Measurements from ENCODE around the gene PFN3.

Gene PFN3

DNA sequence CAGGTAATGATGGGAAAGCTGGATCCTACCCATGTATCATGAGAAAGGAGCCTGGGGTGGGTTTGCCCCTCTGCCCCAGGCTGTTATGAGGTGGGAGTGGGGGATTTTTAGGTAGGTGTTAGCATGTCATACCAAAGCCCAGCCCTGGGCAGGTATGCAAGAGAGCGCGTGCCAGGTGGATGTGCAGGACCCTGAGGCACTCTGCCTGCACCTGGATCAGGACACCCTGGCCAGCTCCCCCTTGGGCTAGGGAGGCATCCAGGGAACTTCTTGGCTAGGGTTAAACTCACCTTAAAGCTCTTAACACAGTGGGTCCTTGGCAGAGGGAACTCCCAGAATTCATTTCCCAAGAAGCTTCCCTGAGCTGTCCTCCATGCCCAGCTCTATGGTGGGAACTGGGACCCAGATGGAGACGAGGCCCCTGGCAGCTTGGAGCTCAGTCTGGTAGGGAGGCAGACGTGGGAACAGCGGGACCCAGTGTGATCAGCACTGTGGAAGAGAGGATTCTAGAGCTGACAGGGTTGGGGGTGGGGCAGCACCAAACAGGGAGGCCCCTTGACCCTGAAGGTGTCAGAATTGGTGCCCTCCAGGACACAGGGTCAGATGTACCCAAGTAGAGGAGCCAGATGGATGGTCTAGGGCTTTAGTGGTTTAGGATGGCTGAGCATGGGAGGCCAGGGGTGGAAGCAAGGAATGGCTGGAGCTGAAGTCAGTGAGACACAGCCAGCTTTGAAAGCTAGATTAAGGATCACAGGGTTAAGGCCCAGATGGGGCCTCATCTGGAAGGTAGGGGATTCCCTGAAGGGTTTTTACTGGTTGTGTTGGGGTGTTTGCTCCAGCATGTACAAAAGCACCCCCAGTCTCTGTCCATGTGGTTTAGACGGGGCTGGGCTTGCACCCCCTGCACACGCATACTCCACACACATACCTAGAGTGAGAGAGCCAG lies 43.9 kb upstream of the PFN3 start:
- Histone ChIP-seq H3K4me1 (ENCODE audit: control insufficient read depth, insufficient read depth, low read length) (peaks cover 21% of the 10 kb centered on the region), H3K27me3 (ENCODE audit: control insufficient read depth in 1 of 2, insufficient read depth in 2 of 2, low read length in 2 of 2) (peaks cover 5 to 16% of the 10 kb centered on the region in 2 donors), H3K9ac (ENCODE audit: low read length in 2 of 2) (no peak overlapping the region), H3K4me3 (ENCODE audit: low read length in 2 of 2) (no peak overlapping the region), H3K36me3 (ENCODE audit: control insufficient read depth in 2 of 2, insufficient read depth in 2 of 2, low read length in 2 of 2) (peaks cover 0 to 2% of the 10 kb centered on the region in 2 donors), H3K27ac (ENCODE audit: low read length) (no peak overlapping the region), H3K9me3 (ENCODE audit: control insufficient read depth in 2 of 2, low read length in 2 of 2) (no peaks in the 10 kb centered on the region)

DNA sequence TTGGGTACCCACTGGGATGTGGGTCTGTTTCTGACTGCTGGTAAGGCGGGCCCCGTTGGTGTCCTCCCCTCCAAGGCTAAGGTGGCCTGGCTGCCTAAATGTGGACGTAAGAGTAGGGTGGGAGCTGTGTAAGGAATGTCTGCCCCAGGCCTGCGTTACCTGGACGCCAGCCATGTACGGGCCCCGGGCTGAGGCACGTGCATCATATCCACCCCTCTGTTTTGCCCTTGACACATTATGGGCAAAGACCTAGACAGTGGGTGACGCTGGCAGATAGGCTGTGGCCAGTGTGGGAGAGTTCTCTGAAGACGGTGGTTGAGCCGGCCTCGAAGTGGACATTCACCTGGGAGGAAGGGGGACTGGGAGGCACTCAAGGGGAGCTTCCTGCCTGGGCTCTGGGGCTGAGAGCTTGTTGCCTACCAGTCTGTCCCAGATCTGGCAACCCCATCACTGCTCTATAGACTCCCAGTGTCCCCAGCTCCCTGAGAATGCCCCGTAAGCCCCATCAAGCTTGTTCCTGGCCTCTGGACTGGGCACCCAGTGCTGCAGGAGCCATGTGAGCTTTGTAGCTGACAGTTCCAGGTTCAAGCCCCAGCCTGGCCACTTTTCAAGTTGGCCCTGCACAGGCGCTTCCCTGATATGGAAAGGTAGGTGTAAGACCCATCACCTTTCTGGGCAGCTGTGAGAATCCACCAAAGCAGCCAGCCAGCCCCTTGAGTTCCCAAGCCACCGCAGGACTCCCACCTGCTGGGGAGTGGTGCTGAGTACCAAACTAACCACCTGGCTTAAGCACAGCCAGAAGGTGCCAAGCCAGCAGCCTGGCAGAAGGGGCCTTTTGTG lies 42.9 kb upstream of the PFN3 start:
- H3K4me3 ChIP-seq (ENCODE audit: low read length in 2 of 2) = no peak overlapping the region

DNA sequence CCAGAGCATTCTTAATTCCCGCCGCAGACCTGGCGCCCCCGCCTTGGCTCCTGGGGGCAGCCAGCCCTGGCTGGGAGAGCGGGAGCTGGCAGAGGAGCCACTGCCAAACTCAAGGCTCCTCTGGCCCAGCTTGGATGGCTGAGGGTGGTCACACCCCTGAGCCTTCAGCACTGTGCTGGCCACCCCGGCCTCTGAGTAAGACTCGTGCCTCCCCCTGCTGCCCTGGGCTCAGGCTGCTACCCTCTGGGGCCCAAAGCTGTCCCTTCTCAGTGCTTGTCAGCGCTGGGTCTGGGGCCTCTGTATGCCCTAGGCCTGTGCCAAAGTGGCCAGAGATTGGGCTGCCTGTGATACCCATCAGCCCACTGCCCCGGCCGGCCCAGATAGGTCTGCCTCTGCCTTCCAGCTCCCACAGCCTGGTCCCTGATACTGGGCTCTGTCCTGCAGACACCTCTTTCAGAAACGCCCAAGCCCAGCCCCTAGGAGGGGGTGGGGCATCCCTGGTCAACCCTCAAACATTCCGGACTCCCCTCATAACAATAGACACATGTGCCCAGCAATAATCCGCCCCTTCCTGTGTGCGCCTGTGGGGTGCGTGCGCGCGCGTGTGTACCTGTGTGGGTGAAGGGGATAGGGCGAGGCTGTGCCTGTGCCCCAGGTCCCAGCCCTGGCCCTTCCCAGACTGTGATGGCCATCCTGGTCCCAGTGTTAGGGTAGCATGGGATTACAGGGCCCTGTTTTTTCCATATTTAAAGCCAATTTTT lies 41.8 kb upstream of the PFN3 start:
- no peak overlapping the region for H3K4me3 ChIP-seq (ENCODE audit: low read length in 2 of 2)
- H3K27ac ChIP-seq (ENCODE audit: low read length) = no peak overlapping the region
- H3K4me1 ChIP-seq (ENCODE audit: control insufficient read depth, insufficient read depth, low read length) = peaks cover 12% of the 10 kb centered on the region
- H3K36me3 ChIP-seq (ENCODE audit: control insufficient read depth in 2 of 2, insufficient read depth in 2 of 2, low read length in 2 of 2) = peaks cover 0 to 12% of the 10 kb centered on the region in 2 donors
- no peaks in the 10 kb centered on the region for H3K9me3 ChIP-seq (ENCODE audit: control insufficient read depth in 2 of 2, low read length in 2 of 2)
- H3K27me3 ChIP-seq (ENCODE audit: control insufficient read depth in 1 of 2, insufficient read depth in 2 of 2, low read length in 2 of 2) = no peaks in the 10 kb centered on the region
- no peak overlapping the region for H3K9ac ChIP-seq (ENCODE audit: low read length in 2 of 2)

More for the DNA sequence above, 42.9 kb upstream of the PFN3 start:
- peaks cover 21% of the 10 kb centered on the region for H3K4me1 ChIP-seq (ENCODE audit: control insufficient read depth, insufficient read depth, low read length)
- peaks cover 0 to 5% of the 10 kb centered on the region in 2 donors for H3K36me3 ChIP-seq (ENCODE audit: control insufficient read depth in 2 of 2, insufficient read depth in 2 of 2, low read length in 2 of 2)
- H3K27ac ChIP-seq (ENCODE audit: low read length) = no peak overlapping the region
- H3K9ac ChIP-seq (ENCODE audit: low read length in 2 of 2) = no peak overlapping the region
- H3K9me3 ChIP-seq (ENCODE audit: control insufficient read depth in 2 of 2, low read length in 2 of 2) = no peaks in the 10 kb centered on the region
- peaks cover 3 to 8% of the 10 kb centered on the region in 2 donors for H3K27me3 ChIP-seq (ENCODE audit: control insufficient read depth in 1 of 2, insufficient read depth in 2 of 2, low read length in 2 of 2)

DNA sequence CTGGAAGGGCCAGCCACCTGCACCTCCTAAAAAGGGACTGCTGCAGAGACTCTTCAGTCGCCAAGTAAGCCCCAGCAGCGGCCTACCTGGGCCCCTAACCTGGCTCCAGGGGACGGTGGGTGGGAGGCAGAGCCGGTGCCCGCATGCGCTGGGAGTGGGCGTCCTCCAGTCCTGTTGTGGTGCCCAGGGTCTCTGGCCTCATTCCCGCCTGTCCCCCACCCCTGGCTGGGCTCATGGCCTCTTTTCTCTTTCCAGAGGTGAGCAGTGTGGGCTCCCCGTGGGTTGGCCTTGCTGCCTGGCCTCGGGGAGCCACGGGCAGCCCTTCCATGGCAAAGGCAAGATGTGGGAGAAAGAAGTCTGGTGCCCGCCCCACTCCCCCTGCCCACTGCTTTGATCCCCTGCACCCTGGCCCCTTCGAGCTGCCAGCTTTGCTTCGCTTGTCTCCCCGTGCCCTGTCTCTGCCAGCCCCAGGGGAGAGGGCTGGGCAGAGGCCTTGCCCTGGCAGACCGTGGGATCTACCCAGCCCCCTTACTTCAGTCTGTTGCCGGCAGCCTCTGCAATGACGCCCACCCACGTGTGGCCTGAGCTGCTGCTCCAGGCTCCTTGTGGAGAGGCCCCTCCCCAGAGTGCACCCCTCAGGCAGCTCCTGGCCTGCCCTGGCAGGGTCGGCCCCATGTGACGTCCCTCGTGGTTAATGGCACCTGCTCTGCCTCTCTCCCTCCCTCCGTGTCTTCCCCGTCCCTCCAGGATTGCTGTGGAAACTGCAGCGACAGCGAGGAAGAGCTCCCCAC lies 40.7 kb upstream of the PFN3 start:
- H3K27ac ChIP-seq (ENCODE audit: low read length) = no peak overlapping the region
- no peaks in the 10 kb centered on the region for H3K9me3 ChIP-seq (ENCODE audit: control insufficient read depth in 2 of 2, low read length in 2 of 2)
- peaks cover 4% of the 10 kb centered on the region for H3K4me1 ChIP-seq (ENCODE audit: control insufficient read depth, insufficient read depth, low read length)
- H3K27me3 ChIP-seq (ENCODE audit: control insufficient read depth in 1 of 2, insufficient read depth in 2 of 2, low read length in 2 of 2) = no peaks in the 10 kb centered on the region
- peaks cover 0 to 15% of the 10 kb centered on the region in 2 donors for H3K36me3 ChIP-seq (ENCODE audit: control insufficient read depth in 2 of 2, insufficient read depth in 2 of 2, low read length in 2 of 2)
- no peak overlapping the region for H3K9ac ChIP-seq (ENCODE audit: low read length in 2 of 2)
- H3K4me3 ChIP-seq (ENCODE audit: low read length in 2 of 2) = no peak overlapping the region

DNA sequence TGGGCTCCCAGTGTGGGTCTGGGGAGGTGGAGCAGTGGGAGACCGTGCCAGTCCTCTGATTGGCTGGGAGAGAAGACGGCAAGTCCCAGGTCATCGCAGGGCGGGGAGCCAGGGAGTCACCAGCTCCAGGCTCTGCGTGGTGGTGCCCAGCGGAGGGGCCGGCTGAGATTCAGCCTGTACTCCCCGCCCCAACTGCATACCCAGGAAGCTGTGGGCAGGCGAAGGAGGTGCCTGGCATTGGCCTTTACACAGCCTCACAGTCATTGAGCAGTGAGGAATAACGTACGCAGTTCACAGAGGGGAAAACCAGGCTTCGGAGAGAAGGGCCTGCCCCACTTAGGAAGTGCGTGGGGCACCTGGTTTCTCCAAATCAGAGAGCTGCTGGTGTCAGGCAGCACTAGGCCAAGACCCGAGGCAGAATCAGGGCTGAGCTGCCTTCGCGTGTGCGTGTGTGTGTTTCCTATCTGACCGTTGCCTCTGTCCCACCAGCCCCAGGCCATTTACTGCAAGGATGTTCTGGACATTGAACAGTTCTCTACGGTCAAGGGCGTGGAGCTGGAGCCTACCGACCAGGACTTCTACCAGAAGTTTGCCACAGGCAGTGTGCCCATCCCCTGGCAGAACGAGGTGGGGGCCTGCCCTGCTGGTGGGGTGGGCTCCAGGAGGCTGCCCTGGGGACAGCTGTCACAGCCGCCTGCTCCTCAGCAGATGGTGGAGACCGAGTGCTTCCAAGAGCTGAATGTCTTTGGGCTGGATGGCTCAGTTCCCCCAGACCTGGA lies 39.9 kb upstream of the PFN3 start:
- H3K9me3 ChIP-seq (ENCODE audit: control insufficient read depth in 2 of 2, low read length in 2 of 2) = no peaks in the 10 kb centered on the region
- H3K27ac ChIP-seq (ENCODE audit: low read length) = no peak overlapping the region
- H3K9ac ChIP-seq (ENCODE audit: low read length in 2 of 2) = no peak overlapping the region
- peaks cover 3 to 15% of the 10 kb centered on the region in 2 donors for H3K36me3 ChIP-seq (ENCODE audit: control insufficient read depth in 2 of 2, insufficient read depth in 2 of 2, low read length in 2 of 2)
- no peaks in the 10 kb centered on the region for H3K4me1 ChIP-seq (ENCODE audit: control insufficient read depth, insufficient read depth, low read length)
- no peaks in the 10 kb centered on the region for H3K27me3 ChIP-seq (ENCODE audit: control insufficient read depth in 1 of 2, insufficient read depth in 2 of 2, low read length in 2 of 2)
- no peak overlapping the region for H3K4me3 ChIP-seq (ENCODE audit: low read length in 2 of 2)

DNA sequence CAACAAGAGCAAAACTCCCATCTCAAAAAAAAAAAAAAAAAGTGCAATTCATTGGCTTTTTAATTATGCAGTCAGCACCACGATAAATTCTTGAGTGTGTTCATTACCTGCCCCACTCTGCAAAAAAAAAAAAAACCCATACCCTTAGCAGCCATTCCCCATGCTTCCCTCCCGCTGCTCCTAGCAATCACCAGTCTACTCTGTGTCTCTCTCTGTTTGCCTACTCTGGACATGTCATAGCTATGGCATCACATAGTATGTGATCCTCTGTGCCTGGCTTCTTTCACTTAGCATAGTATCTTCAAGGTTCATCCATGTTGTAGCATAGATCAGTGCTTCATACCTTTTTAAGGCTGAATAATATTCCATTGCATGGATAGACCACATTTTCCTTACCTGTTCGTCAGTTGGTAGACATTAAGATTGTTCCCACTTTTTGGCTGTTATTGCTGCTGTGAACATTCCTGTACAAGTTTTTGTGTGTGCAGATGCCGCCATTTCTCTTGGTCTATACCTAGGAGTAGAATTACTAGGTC lies 39.1 kb upstream of the PFN3 start:
- H3K9me3 ChIP-seq (ENCODE audit: control insufficient read depth in 2 of 2, low read length in 2 of 2) = no peaks in the 10 kb centered on the region
- no peaks in the 10 kb centered on the region for H3K27me3 ChIP-seq (ENCODE audit: control insufficient read depth in 1 of 2, insufficient read depth in 2 of 2, low read length in 2 of 2)
- H3K9ac ChIP-seq (ENCODE audit: low read length in 2 of 2) = no peak overlapping the region
- H3K4me3 ChIP-seq (ENCODE audit: low read length in 2 of 2) = no peak overlapping the region
- peaks cover 11 to 18% of the 10 kb centered on the region in 2 donors for H3K36me3 ChIP-seq (ENCODE audit: control insufficient read depth in 2 of 2, insufficient read depth in 2 of 2, low read length in 2 of 2)
- no peaks in the 10 kb centered on the region for H3K4me1 ChIP-seq (ENCODE audit: control insufficient read depth, insufficient read depth, low read length)
- H3K27ac ChIP-seq (ENCODE audit: low read length) = no peak overlapping the region

DNA sequence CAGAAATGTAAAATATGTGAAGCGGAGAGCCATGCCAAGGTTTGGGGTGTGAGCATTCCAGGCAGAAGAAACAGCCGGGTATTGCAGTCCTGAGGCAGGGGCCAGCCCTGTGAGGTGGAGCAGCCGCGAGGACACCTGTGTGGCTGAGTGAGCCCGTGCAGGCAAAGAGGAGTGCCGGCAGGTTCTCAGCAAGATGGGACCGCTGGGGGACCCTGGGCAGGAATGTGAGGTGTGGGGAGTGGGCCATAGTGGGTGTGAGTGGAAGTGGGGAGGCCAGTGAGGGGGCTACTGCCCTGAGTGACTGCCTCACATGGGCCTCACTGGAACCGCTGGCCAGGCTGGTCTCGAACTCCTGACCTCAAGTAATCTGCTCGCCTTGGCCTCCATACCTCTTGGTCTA lies 38.0 kb upstream of the PFN3 start:
- Histone ChIP-seq H3K27me3 (ENCODE audit: control insufficient read depth in 1 of 2, insufficient read depth in 2 of 2, low read length in 2 of 2) (no peaks in the 10 kb centered on the region), H3K4me1 (ENCODE audit: control insufficient read depth, insufficient read depth, low read length) (no peaks in the 10 kb centered on the region), H3K36me3 (ENCODE audit: control insufficient read depth in 2 of 2, insufficient read depth in 2 of 2, low read length in 2 of 2) (peaks cover 18 to 28% of the 10 kb centered on the region in 2 donors), H3K27ac (ENCODE audit: low read length) (no peak overlapping the region), H3K9ac (ENCODE audit: low read length in 2 of 2) (no peak overlapping the region), H3K9me3 (ENCODE audit: control insufficient read depth in 2 of 2, low read length in 2 of 2) (no peaks in the 10 kb centered on the region), H3K4me3 (ENCODE audit: low read length in 2 of 2) (no peak overlapping the region)

DNA sequence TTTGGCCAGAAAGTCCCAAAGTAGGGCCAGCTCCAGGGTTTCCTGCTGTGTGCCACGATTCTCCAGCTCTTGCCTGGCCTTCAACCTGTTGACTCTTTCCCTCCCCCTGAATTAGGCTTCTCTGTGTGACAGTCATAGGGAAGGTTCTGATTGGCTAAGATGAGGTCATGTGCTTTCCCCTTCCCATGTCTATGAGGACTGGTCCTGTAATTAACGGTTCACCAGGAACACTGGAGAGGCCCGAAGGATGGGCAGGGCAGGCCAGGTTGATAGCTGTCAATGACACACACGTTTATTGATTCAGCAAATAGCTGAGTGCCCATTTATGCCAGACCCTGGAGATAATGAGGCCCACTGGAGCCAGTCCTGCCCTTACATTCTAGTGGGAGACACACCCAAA lies 37.2 kb upstream of the PFN3 start:
- Histone ChIP-seq H3K4me1 (ENCODE audit: control insufficient read depth, insufficient read depth, low read length) (peaks cover 3% of the 10 kb centered on the region), H3K4me3 (ENCODE audit: low read length in 2 of 2) (no peak overlapping the region), H3K27ac (ENCODE audit: low read length) (no peak overlapping the region), H3K9me3 (ENCODE audit: control insufficient read depth in 2 of 2, low read length in 2 of 2) (no peaks in the 10 kb centered on the region), H3K36me3 (ENCODE audit: control insufficient read depth in 2 of 2, insufficient read depth in 2 of 2, low read length in 2 of 2) (peaks cover 18 to 33% of the 10 kb centered on the region in 2 donors), H3K9ac (ENCODE audit: low read length in 2 of 2) (no peak overlapping the region), H3K27me3 (ENCODE audit: control insufficient read depth in 1 of 2, insufficient read depth in 2 of 2, low read length in 2 of 2) (no peaks in the 10 kb centered on the region)

DNA sequence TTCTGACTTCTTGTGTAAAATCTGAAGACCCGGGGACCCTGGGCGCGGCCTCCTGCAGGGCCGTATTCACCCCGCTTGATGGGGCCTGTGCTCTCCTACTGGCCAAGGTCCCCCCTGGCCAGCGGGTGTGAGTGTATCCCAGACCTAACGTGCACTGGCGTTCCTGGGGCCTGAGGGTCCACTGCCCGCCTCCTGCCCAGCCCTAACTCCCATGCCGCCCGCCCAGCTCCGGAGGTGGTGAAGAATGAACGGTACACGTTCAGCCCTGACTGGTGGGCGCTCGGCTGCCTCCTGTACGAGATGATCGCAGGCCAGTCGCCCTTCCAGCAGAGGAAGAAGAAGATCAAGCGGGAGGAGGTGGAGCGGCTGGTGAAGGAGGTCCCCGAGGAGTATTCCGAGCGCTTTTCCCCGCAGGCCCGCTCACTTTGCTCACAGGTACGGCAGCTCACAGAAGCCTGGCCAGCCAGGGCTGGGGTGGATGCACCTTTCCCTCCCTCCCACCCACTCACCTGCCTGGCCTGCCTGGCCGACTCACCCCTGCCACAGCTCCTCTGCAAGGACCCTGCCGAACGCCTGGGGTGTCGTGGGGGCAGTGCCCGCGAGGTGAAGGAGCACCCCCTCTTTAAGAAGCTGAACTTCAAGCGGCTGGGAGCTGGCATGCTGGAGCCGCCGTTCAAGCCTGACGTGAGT lies 35.5 kb upstream of the PFN3 start:
- no peak overlapping the region for H3K27ac ChIP-seq (ENCODE audit: low read length)
- no peaks in the 10 kb centered on the region for H3K9me3 ChIP-seq (ENCODE audit: control insufficient read depth in 2 of 2, low read length in 2 of 2)
- H3K36me3 ChIP-seq (ENCODE audit: control insufficient read depth in 2 of 2, insufficient read depth in 2 of 2, low read length in 2 of 2) = peaks cover 18 to 40% of the 10 kb centered on the region in 2 donors
- no peaks in the 10 kb centered on the region for H3K27me3 ChIP-seq (ENCODE audit: control insufficient read depth in 1 of 2, insufficient read depth in 2 of 2, low read length in 2 of 2)
- no peak overlapping the region for H3K4me3 ChIP-seq (ENCODE audit: low read length in 2 of 2)
- H3K9ac ChIP-seq (ENCODE audit: low read length in 2 of 2) = no peak overlapping the region
- peaks cover 16% of the 10 kb centered on the region for H3K4me1 ChIP-seq (ENCODE audit: control insufficient read depth, insufficient read depth, low read length)
